ENCODE measurements around the gene CCDC12.

CCDC12 gene

GRCh38 chr3:46885612-46886011 is 90.9 kb downstream of the CCDC12 start:
- Histone ChIP-seq H3K27me3 (ENCODE audit: insufficient read depth, low read length, poor library complexity) (no peaks in the 10 kb centered on the region), H3K36me3 (ENCODE audit: insufficient read depth, low read length) (no peaks in the 10 kb centered on the region), H3K9ac (ENCODE audit: low read depth, low read length) (no peak overlapping the region), H3K27ac (ENCODE audit: low read length) (no peak overlapping the region), H3K4me3 (ENCODE audit: low read depth in 1 of 2, low read length in 2 of 2) (no peak overlapping the region), H4K20me1 (ENCODE audit: insufficient read depth, low read length) (no peaks in the 10 kb centered on the region), H3K4me2 (ENCODE audit: insufficient read depth, low read length) (no peak overlapping the region), H2AFZ (ENCODE audit: low read depth, low read length) (no peak overlapping the region), H3K4me1 (ENCODE audit: insufficient read depth, low read length) (no peaks in the 10 kb centered on the region), H3K79me2 (ENCODE audit: insufficient read depth, low read length) (no peaks in the 10 kb centered on the region), H3K9me3 (ENCODE audit: insufficient read depth, low read length, severe bottlenecking) (no peaks in the 10 kb centered on the region)
- no peak for DNase-seq
- no peak for ATAC-seq (ENCODE audit: insufficient read depth, low read depth)
- TF ChIP-seq EZH2 (IDR thresholded peaks at IDR 0.05; ENCODE audit: borderline replicate concordance, low read depth, low read length, severe bottlenecking) (no peak), CTCF (IDR thresholded peaks at IDR 0.05; ENCODE audit: borderline replicate concordance, extremely low read depth, low read length, poor library complexity, severe bottlenecking) (no peak)

GRCh38 chr3:46884929-46885328 is 91.6 kb downstream of the CCDC12 start:
- Histone ChIP-seq H3K4me1 (ENCODE audit: insufficient read depth, low read length) (no peaks in the 10 kb centered on the region), H3K36me3 (ENCODE audit: insufficient read depth, low read length) (no peaks in the 10 kb centered on the region), H3K4me3 (ENCODE audit: low read depth in 1 of 2, low read length in 2 of 2) (no peak overlapping the region), H3K9me3 (ENCODE audit: insufficient read depth, low read length, severe bottlenecking) (no peaks in the 10 kb centered on the region), H3K79me2 (ENCODE audit: insufficient read depth, low read length) (no peaks in the 10 kb centered on the region), H3K27me3 (ENCODE audit: insufficient read depth, low read length, poor library complexity) (no peaks in the 10 kb centered on the region), H3K4me2 (ENCODE audit: insufficient read depth, low read length) (no peak overlapping the region), H3K9ac (ENCODE audit: low read depth, low read length) (no peak overlapping the region), H4K20me1 (ENCODE audit: insufficient read depth, low read length) (no peaks in the 10 kb centered on the region), H3K27ac (ENCODE audit: low read length) (no peak overlapping the region), H2AFZ (ENCODE audit: low read depth, low read length) (no peak overlapping the region)
- DNase-seq (no peak), ATAC-seq (ENCODE audit: insufficient read depth, low read depth) (no peak)
- TF ChIP-seq CTCF (IDR thresholded peaks at IDR 0.05; ENCODE audit: borderline replicate concordance, extremely low read depth, low read length, poor library complexity, severe bottlenecking) (no peak), EZH2 (IDR thresholded peaks at IDR 0.05; ENCODE audit: borderline replicate concordance, low read depth, low read length, severe bottlenecking) (no peak)

GRCh38 chr3:46884427-46884826 is 92.1 kb downstream of the CCDC12 start:
- ATAC-seq (ENCODE audit: insufficient read depth, low read depth) = no peak
- H3K4me3 ChIP-seq (ENCODE audit: low read depth in 1 of 2, low read length in 2 of 2) = no peak overlapping the region
- H3K4me1 ChIP-seq (ENCODE audit: insufficient read depth, low read length) = no peaks in the 10 kb centered on the region
- no peak overlapping the region for H3K4me2 ChIP-seq (ENCODE audit: insufficient read depth, low read length)
- no peak overlapping the region for H2AFZ ChIP-seq (ENCODE audit: low read depth, low read length)
- no peak overlapping the region for H3K9ac ChIP-seq (ENCODE audit: low read depth, low read length)
- no peaks in the 10 kb centered on the region for H3K79me2 ChIP-seq (ENCODE audit: insufficient read depth, low read length)
- H3K27me3 ChIP-seq (ENCODE audit: insufficient read depth, low read length, poor library complexity) = no peaks in the 10 kb centered on the region
- TF ChIP-seq CTCF (IDR thresholded peaks at IDR 0.05; ENCODE audit: borderline replicate concordance, extremely low read depth, low read length, poor library complexity, severe bottlenecking) (no peak), EZH2 (IDR thresholded peaks at IDR 0.05; ENCODE audit: borderline replicate concordance, low read depth, low read length, severe bottlenecking) (no peak)
- DNase-seq = no peak
- no peaks in the 10 kb centered on the region for H4K20me1 ChIP-seq (ENCODE audit: insufficient read depth, low read length)
- H3K36me3 ChIP-seq (ENCODE audit: insufficient read depth, low read length) = no peaks in the 10 kb centered on the region
- no peak overlapping the region for H3K27ac ChIP-seq (ENCODE audit: low read length)
- H3K9me3 ChIP-seq (ENCODE audit: insufficient read depth, low read length, severe bottlenecking) = no peaks in the 10 kb centered on the region

GRCh38 chr3:46883830-46884185 is 92.7 kb downstream of the CCDC12 start:
- TF ChIP-seq CTCF (IDR thresholded peaks at IDR 0.05; ENCODE audit: borderline replicate concordance, extremely low read depth, low read length, poor library complexity, severe bottlenecking) (no peak), EZH2 (IDR thresholded peaks at IDR 0.05; ENCODE audit: borderline replicate concordance, low read depth, low read length, severe bottlenecking) (no peak)
- Histone ChIP-seq H3K36me3 (ENCODE audit: insufficient read depth, low read length) (no peaks in the 10 kb centered on the region), H3K4me3 (ENCODE audit: low read depth in 1 of 2, low read length in 2 of 2) (no peak overlapping the region), H3K4me1 (ENCODE audit: insufficient read depth, low read length) (no peaks in the 10 kb centered on the region), H3K4me2 (ENCODE audit: insufficient read depth, low read length) (no peak overlapping the region), H3K9ac (ENCODE audit: low read depth, low read length) (no peak overlapping the region), H3K27me3 (ENCODE audit: insufficient read depth, low read length, poor library complexity) (no peaks in the 10 kb centered on the region), H3K9me3 (ENCODE audit: insufficient read depth, low read length, severe bottlenecking) (no peaks in the 10 kb centered on the region), H2AFZ (ENCODE audit: low read depth, low read length) (no peak overlapping the region), H3K27ac (ENCODE audit: low read length) (no peak overlapping the region), H3K79me2 (ENCODE audit: insufficient read depth, low read length) (no peaks in the 10 kb centered on the region), H4K20me1 (ENCODE audit: insufficient read depth, low read length) (no peaks in the 10 kb centered on the region)
- ATAC-seq (ENCODE audit: insufficient read depth, low read depth) (no peak), DNase-seq (no peak)

Measured in DND-41 (cell line).